ENCODE measurements around the gene NXPH1. TPM values are rescaled to one million over a fixed set of nuclear protein-coding genes. Genes with fewer than 3 reads are reported as not detected.

NXPH1 gene
- total RNA-seq, 1 experiment from 2014 or later, result not detected

GRCh38 chr7:8453535-8453934 lies 20.1 kb downstream of the NXPH1 start:
- intact Hi-C loops (cut with micrococcal nuclease; ENCODE audit: unreplicated experiment), result no loop called here
- H3K4me3 Mint-ChIP-seq (ENCODE audit: low read depth, unreplicated experiment), result no peak overlapping the region
- H3K9me3 Mint-ChIP-seq (ENCODE audit: low read depth, unreplicated experiment), result peaks cover 3% of the 10 kb centered on the region
- H3K27me3 Mint-ChIP-seq (ENCODE audit: unreplicated experiment), result no peaks in the 10 kb centered on the region
- no peak overlapping the region for H3K27ac Mint-ChIP-seq (ENCODE audit: unreplicated experiment)
- no peak for DNase-seq
- no peaks in the 10 kb centered on the region for H3K36me3 Mint-ChIP-seq (ENCODE audit: insufficient read depth, unreplicated experiment)
- TF ChIP-seq CTCF (IDR thresholded peaks at IDR 0.05; ENCODE audit: unreplicated experiment), result no peak
- H3K4me1 Mint-ChIP-seq (ENCODE audit: low read depth, unreplicated experiment), result peaks cover 8% of the 10 kb centered on the region
- CTCF ChIA-PET, result no interaction called here
- BruUV-seq (replicated peaks), result no TSS peak

GRCh38 chr7:8455426-8455825 lies 22.0 kb downstream of the NXPH1 start:
- TF ChIP-seq CTCF (IDR thresholded peaks at IDR 0.05; ENCODE audit: unreplicated experiment), result no peak
- DNase-seq, result no peak
- Mint-ChIP-seq H3K9me3 (ENCODE audit: low read depth, unreplicated experiment) (peaks cover 3% of the 10 kb centered on the region), H3K4me1 (ENCODE audit: low read depth, unreplicated experiment) (no peaks in the 10 kb centered on the region), H3K4me3 (ENCODE audit: low read depth, unreplicated experiment) (no peak overlapping the region), H3K27me3 (ENCODE audit: unreplicated experiment) (no peaks in the 10 kb centered on the region), H3K27ac (ENCODE audit: unreplicated experiment) (no peak overlapping the region), H3K36me3 (ENCODE audit: insufficient read depth, unreplicated experiment) (no peaks in the 10 kb centered on the region)
- intact Hi-C loops (cut with micrococcal nuclease; ENCODE audit: unreplicated experiment), result no loop called here
- no TSS peak for BruUV-seq (replicated peaks)
- CTCF ChIA-PET, result no interaction called here

GRCh38 chr7:8462309-8462708 lies 28.9 kb downstream of the NXPH1 start:
- Mint-ChIP-seq H3K27ac (ENCODE audit: unreplicated experiment) (no peak overlapping the region), H3K9me3 (ENCODE audit: low read depth, unreplicated experiment) (peaks cover 4% of the 10 kb centered on the region), H3K27me3 (ENCODE audit: unreplicated experiment) (no peaks in the 10 kb centered on the region), H3K4me3 (ENCODE audit: low read depth, unreplicated experiment) (no peak overlapping the region), H3K4me1 (ENCODE audit: low read depth, unreplicated experiment) (peaks cover 13% of the 10 kb centered on the region), H3K36me3 (ENCODE audit: insufficient read depth, unreplicated experiment) (no peaks in the 10 kb centered on the region)
- BruUV-seq (replicated peaks), result no TSS peak
- intact Hi-C loops (cut with micrococcal nuclease; ENCODE audit: unreplicated experiment), result no loop called here
- CTCF ChIA-PET, result no interaction called here
- DNase-seq, result no peak
- TF ChIP-seq CTCF (IDR thresholded peaks at IDR 0.05; ENCODE audit: unreplicated experiment), result no peak

GRCh38 chr7:8465338-8465737 lies 31.9 kb downstream of the NXPH1 start:
- Mint-ChIP-seq H3K27me3 (ENCODE audit: unreplicated experiment) (no peaks in the 10 kb centered on the region), H3K4me1 (ENCODE audit: low read depth, unreplicated experiment) (peaks cover 13% of the 10 kb centered on the region), H3K36me3 (ENCODE audit: insufficient read depth, unreplicated experiment) (no peaks in the 10 kb centered on the region), H3K27ac (ENCODE audit: unreplicated experiment) (no peak overlapping the region), H3K9me3 (ENCODE audit: low read depth, unreplicated experiment) (peaks cover 4% of the 10 kb centered on the region), H3K4me3 (ENCODE audit: low read depth, unreplicated experiment) (no peak overlapping the region)
- CTCF ChIA-PET, result no interaction called here
- intact Hi-C loops (cut with micrococcal nuclease; ENCODE audit: unreplicated experiment), result no loop called here
- no TSS peak for BruUV-seq (replicated peaks)
- TF ChIP-seq CTCF (IDR thresholded peaks at IDR 0.05; ENCODE audit: unreplicated experiment), result no peak
- no peak for DNase-seq
